Measurements from ENCODE around the gene NNT.
"Not testable (repeated sequence)": the region's sequence is repeated elsewhere in the genome, so short reads cannot be mapped to it uniquely, and the experiment has no call there.

The NNT gene

GRCh38 chr5:43602461-43603343 lies at the start of gene NNT:
TSS of gene NNT (plus strand) at chr5:43603180. CDS start at chr5:43609196, 6,016 bp downstream.
- DNase-seq: peak; percentile 83

GRCh38 chr5:43553381-43553780 lies 49.6 kb upstream of the NNT start:
- no peak for DNase-seq

DNA sequence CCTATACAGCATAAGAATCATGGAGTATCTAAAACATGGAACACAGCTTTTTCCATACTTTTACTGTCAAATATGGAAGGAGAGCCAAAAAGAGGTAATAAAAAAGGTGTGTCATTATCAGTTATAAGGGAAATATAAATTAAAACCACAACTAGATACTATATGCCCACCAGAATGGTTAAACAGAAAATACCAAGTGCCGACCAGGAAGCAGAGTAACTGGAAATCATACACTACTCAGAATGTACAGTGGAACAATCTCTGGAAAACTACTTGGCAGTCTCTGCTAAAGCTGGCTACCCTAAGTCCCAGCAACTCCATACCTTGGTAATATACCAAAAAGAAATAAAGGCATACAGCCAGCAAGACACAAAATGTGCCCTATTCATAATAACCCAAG lies 48.5 kb upstream of the NNT start:
- no peak for DNase-seq

- peak; percentile 62 for DNase-seq
These were observed 46.9 kb upstream of the NNT start for GRCh38 chr5:43555895-43556606.

DNA sequence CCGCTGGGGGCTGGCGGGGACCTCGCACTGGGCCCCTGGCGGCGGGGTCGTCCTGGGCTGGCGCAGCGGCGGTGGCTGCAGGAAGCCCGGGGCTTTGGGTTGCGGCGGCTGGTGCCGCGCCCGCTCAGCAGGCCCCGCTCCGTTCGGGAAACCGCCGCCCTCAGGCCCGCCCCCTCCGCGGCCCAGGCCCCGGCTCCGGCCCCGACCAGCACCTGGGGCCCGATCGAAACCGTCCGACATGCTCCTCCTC lies 46.4 kb upstream of the NNT start:
- not testable (repeated sequence) for DNase-seq

DNA sequence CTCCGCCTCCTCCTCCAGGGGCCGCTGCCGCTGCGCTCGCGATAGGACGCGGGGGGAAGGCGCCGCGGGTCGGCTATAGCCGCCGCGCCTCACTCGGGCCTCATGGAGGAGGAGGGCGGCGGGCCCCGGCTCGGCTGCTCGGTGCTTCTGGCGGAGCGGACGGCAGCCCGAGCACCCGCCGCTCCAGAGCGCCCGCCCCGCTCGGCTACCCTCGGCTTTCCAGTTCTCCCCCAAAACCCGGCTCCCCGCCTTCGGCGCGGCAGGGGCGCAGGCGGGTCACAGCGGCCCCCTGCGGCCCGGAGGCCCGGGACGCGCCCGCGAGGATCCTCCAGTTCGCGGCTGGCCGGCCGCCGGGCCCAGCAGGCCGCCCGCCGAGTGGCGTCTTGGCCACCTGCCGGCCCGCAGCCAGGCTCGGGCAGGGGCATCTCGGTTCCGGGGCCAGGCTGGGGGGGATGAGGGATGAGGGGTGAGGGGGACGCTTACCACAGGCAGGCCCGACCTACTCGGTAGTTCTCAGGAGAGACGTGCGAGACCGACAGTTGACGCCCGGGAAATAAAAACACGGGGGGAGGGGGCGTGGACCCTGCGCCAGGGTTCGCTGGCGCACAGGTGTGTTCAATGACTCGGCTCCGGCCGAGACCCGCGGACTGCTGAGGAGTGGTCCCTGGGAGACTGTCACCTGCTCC lies 46.0 kb upstream of the NNT start, which contains the start of gene PAIP1:
TSS of gene PAIP1 (minus strand) at position 221 of the 686 bp plus-strand sequence. CDS start 231 bp downstream, outside the sequence.
- DNase-seq: peak; percentile 84

DNA sequence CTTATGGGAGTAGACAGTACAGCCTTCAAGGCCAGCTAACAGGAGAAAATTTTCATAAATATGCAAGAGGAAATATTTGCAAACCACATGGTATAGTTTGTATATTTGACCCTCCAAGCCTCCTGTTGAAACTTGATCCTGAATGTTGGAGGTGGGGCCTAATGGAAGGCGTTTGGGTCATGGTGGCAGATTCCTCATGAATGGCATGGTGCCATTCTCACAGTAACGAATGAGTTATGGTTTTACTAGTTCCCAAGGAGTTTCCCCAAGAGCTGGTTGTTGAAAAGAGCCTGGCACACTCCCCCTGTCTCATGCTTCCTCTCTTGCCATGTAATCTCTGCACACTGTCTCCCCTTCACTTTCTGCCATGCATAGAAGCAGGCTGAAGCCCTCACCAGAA lies 42.9 kb upstream of the NNT start:
- no peak for DNase-seq

- DNase-seq: no peak
These were observed 41.6 kb upstream of the NNT start for GRCh38 chr5:43561356-43561755.

- DNase-seq: no peak
These were observed 39.7 kb upstream of the NNT start for GRCh38 chr5:43563321-43563720.

- DNase-seq: no peak
These were observed 38.6 kb upstream of the NNT start for GRCh38 chr5:43564289-43564850.

DNA sequence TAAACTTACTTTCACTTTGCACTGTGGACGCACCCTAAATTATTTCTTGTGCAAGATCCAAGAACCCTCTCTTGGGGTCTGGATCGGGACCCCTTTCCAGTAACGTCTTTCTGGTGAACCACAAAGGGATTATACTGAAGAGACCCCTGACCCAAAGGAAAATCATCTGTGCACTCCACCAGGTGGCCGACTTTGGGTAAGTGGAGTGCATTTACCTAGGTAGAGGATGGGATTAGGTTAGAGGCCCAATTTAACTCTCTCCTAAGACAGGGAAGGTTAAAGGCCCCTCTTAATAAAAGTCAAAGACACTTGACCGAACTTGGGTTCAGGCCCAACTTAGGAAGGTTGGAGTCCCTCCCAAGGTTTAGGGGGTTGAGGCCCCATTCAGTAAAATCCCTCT lies 37.9 kb upstream of the NNT start:
- DNase-seq: no peak

DNA sequence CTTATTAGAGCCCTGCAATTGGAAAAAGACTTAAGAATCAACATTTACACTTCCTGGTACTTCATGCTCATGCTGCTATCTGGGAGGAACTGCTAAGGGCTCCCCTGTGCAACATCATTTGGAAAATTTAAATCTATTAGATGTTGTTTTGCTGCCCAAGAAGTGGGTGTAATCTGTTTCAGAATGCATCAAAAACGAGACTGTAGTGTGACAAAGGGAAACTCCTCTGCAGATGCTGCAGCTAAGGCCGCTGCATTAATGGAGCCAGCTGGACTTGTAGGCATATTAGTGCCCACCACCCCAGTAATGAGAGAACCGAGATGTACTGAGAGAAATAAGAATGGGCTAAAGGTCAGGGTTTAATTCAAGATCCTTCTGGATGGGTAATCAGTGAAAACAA lies 35.0 kb upstream of the NNT start:
- DNase-seq: no peak

GRCh38 chr5:43569236-43569746 lies 33.7 kb upstream of the NNT start:
- no peak for DNase-seq

GRCh38 chr5:43570450-43571158 lies 32.4 kb upstream of the NNT start:
- no peak for DNase-seq

- DNase-seq: no peak
These were observed 31.7 kb upstream of the NNT start for GRCh38 chr5:43571237-43571636.

GRCh38 chr5:43572357-43572756 lies 30.6 kb upstream of the NNT start:
- DNase-seq: no peak

DNA sequence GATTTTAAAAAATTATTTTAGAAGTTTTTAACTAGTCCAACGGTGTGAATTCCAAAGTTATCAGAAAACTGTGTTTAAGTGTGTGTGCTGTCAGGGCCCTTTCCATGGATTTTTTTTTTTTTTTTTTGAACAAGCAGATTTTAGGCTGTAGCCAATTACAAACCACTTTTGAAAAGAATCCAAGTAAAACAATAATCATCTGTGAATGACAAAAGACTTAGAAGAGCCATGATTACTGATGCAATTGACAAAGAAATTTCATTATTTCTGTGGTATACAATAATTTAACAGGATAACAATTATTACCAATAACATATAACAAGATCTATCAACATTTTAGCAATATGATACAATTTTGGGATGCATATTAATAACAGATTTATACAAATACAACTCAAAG lies 29.9 kb upstream of the NNT start:
- no peak for DNase-seq

- not testable (repeated sequence) for DNase-seq
These were observed 22.4 kb upstream of the NNT start for GRCh38 chr5:43580402-43581210.

DNA sequence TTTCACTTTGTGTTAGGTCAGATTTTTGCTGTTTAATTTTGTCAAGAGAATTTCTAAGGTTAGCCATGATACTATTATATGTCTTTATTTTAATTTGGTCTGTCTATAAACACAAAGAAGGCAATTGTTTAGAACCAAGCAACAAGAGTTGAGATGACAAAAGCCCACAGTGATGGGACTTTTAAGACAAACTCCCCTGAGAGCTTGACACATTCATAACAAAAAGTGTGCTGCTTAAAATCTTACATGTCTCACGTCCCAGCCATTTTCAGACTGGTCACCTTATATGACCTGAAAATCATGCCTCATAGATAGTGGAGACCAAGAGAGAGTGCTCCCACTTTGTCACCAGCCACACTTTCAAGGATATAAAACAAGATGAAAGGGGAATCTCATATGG lies 21.6 kb upstream of the NNT start:
- DNase-seq: no peak

DNA sequence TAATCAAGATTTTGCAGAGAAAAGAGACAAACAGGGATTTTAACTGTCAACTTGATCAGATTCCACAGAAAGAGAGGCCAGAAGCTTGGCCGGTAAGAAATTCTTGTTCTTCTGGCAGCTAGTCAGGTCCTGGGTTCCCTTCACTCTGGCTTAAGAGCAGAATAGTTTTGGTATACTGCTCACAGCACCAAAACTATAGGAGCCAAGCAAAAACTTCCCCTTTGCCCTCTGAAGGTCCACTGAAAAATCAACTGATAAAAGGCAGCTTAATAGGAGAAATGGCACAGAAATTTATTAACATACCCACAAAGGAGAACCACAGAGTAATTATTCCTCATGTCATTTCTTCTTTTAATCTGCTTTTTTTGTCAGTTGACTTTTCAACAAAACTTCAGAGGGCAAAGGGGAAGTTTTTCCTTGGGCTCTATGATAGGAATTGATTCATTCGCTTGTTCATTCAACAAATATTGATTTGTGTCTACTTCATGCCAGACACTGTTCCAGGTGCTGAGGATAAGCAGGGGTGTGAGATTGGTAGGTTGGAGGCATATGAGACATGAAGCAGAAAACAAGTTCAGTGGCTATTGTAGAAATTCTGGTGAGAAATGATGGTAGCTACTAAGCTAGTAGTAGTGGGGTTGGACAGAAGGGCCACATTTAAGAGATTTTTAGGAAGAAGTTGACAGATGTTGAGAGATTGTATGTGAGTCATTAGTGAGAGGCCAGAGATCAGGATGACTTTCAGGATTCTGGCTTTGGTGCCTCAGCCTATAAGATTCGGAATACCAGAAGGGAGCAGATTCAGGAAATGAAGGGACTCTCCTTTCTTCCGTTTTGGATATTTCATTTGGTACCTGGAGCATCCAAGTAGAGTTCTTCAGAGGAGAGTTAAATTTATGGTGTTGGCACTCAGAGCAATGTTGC lies 20.6 kb upstream of the NNT start:
- DNase-seq: no peak

DNA sequence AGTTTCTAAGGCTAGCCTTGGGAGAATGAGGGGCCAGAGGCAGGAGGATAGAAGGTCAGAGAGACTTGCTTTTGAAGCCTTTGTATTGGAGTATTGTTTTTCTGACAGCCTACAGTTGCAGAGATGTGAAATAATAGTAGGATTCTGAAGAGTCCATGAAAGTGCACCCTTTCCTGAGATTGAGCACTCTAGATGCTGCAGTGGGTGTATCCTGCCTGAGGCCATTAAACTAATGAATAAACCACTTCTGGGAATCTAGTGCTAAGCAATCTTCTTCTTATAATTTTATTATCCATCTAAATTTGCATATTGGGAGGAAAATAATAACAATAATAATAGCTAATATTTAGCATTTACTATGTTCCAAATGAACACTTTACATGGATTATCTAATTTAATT lies 19.3 kb upstream of the NNT start:
- no peak for DNase-seq

All from CD4-positive, alpha-beta T cell treated with Interleukin-17A for 4 hours (primary cell).